ENCODE results near the gene SNHG17.

Gene SNHG17

GRCh38 chr20:38373898-38374297, 61.2 kb downstream of the SNHG17 start:
- no peak for DNase-seq (ENCODE audit: low read depth, low spot score)

GRCh38 chr20:38373231-38373867, 61.8 kb downstream of the SNHG17 start:
- DNase-seq (ENCODE audit: low read depth, low spot score): no peak

- DNase-seq (ENCODE audit: low read depth, low spot score): no peak
Measured at GRCh38 chr20:38372806-38373205, 62.3 kb downstream of the SNHG17 start.
